Testis (tissue), 3 donors: ENCODE data around the gene ING5. TPM values are rescaled to one million over a fixed set of nuclear protein-coding genes. Genes with fewer than 3 reads are reported as not detected.

ENCODE experiments used
- DNase-seq: peaks from one replicate; pipeline ENCODE4 v3.0.0-alpha.2; 2019
- H3K27ac ChIP-seq, 2 donors: fragments of 200-600 bp; sonication (generic); one replicate each; pipeline ENCODE4 v1.5.1; 2019
- H3K27me3 ChIP-seq: fragments of 200-600 bp; sonication (generic); one replicate; pipeline ENCODE4 v1.5.1; 2019
- H3K36me3 ChIP-seq: fragments of 200-600 bp; sonication (generic); one replicate; pipeline ENCODE4 v1.5.1; 2017; ENCODE audit warnings: low read depth; ENCODE audit errors: missing control alignments
- H3K4me1 ChIP-seq: fragments of 200-600 bp; sonication (generic); one replicate; pipeline ENCODE4 v1.5.1; 2019
- H3K4me3 ChIP-seq, 2 donors: fragments of 200-600 bp; sonication (generic); one replicate each; pipeline ENCODE4 v1.5.1; 2017 to 2019
- H3K9me3 ChIP-seq: fragments of 200-600 bp; sonication (generic); one replicate; pipeline ENCODE4 v1.5.1; 2017
- POLR2A ChIP-seq: fragments of 450-650 bp; IDR thresholded peaks from one replicate; pipeline ENCODE4 v1.6.1; 2017; ENCODE audit warnings: antibody characterized with exemption, mild to moderate bottlenecking, moderate library complexity
- WGBS, 2 donors: methylation state at CpG; one replicate each; pipeline ENCODE4 v1.1.5; 2018; 5-methylcytosine and 5-hydroxymethylcytosine counted together
- intact Hi-C: fragments of 100-400 bp; cut with DNase I; formaldehyde crosslinking; loops from one replicate; pipeline ENCODE4 v1.15.1; 2023; ENCODE audit warnings: low total_unique reads
- polyA plus RNA-seq: library from polyadenylated mRNA; stranded (reverse); fragments of 350-450 nt; fragmentation: Illumina TruSeq; extraction: RNeasy Lipid Tissue Mini Kit (QIAGEN cat#74804); gene quantifications from one replicate; pipeline ENCODE4 v1.2.3, GENCODE V29; 2014; ENCODE audit warnings: low read depth, low replicate concordance; ENCODE audit not compliant: insufficient read depth
- total RNA-seq, 2 donors: library from RNA; depleted of rRNA; stranded (reverse); fragments of >200 nt; gene quantifications; one replicate each; pipeline ENCODE4 v1.2.3, GENCODE V29; 2016
- TF ChIP-seq, protein P1 (sequence below), 3 experiments: fragments of 450-650 bp in 2 of 3; fragments of 200-600 bp in 1 of 3; sonication (generic) in 1 of 3; IDR thresholded peaks; one replicate each; pipeline ENCODE4 v1.5.1; 2016 to 2019; ENCODE audit warnings: antibody characterized with exemption in 3 of 3, mild to moderate bottlenecking in 2 of 3, moderate library complexity in 1 of 3

Gene ING5
- total and polyA plus RNA-seq, 3 donors from 2014 or later = 21.5 to 56.9 (median 44.5) TPM

DNA sequence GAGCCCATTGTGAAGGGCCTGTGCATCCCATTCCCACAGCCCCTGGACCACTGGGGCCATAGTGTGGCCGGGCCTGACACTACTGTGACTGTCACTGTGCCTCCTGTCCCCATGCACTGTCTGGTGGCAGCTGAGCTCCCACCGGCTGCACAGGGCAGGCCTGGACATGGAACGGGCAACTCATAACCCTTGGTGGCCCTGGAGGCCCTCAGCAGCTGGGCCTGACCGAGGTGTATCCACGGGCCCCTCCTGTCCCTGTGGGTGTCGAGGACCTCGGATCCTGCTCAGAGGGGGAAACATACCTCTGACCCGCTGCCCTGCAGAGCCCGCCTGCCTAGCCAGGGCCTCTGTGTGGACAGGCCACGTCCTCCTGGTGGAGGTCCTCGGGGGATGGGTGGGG lies 67.0 kb downstream of the ING5 start:
- WGBS, 2 donors = 95% methylated on average over 8 of the region's 11 CpGs; no CpG with 5 or more reads in 1 of the 2 donors
- intact Hi-C loops = no loop called here
- Histone ChIP-seq H3K9me3 (no peaks in the 10 kb centered on the region), H3K4me1 (no peaks in the 10 kb centered on the region), H3K27ac (no peak overlapping the region), H3K27me3 (no peaks in the 10 kb centered on the region), H3K4me3 (no peak overlapping the region), H3K36me3 (no peaks in the 10 kb centered on the region)
- TF ChIP-seq, protein P1, sequence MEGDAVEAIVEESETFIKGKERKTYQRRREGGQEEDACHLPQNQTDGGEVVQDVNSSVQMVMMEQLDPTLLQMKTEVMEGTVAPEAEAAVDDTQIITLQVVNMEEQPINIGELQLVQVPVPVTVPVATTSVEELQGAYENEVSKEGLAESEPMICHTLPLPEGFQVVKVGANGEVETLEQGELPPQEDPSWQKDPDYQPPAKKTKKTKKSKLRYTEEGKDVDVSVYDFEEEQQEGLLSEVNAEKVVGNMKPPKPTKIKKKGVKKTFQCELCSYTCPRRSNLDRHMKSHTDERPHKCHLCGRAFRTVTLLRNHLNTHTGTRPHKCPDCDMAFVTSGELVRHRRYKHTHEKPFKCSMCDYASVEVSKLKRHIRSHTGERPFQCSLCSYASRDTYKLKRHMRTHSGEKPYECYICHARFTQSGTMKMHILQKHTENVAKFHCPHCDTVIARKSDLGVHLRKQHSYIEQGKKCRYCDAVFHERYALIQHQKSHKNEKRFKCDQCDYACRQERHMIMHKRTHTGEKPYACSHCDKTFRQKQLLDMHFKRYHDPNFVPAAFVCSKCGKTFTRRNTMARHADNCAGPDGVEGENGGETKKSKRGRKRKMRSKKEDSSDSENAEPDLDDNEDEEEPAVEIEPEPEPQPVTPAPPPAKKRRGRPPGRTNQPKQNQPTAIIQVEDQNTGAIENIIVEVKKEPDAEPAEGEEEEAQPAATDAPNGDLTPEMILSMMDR (IDR thresholded peaks at IDR 0.05) = no peak
- no peak for TF ChIP-seq POLR2A
- DNase-seq = no peak

GRCh38 chr2:241769819-241770184 lies 68.0 kb downstream of the ING5 start:
- Histone ChIP-seq H3K27me3 (no peaks in the 10 kb centered on the region), H3K4me1 (no peaks in the 10 kb centered on the region), H3K9me3 (no peaks in the 10 kb centered on the region), H3K4me3 (no peak overlapping the region), H3K36me3 (no peaks in the 10 kb centered on the region), H3K27ac (no peak overlapping the region)
- WGBS, 2 donors = 90 to 98% methylated on average over 8 to 13 of the region's 13 CpGs
- intact Hi-C loops = no loop called here
- no peak for DNase-seq
- no peak for TF ChIP-seq POLR2A
- TF ChIP-seq, protein P1 (IDR thresholded peaks at IDR 0.05) = no peak

- DNase-seq = no peak
- no peaks in the 10 kb centered on the region for H3K9me3 ChIP-seq
- no peak for TF ChIP-seq POLR2A
- TF ChIP-seq, protein P1 (IDR thresholded peaks at IDR 0.05) = no peak
- no peak overlapping the region for H3K4me3 ChIP-seq
- intact Hi-C loops = no loop called here
- no peaks in the 10 kb centered on the region for H3K36me3 ChIP-seq
- no peak overlapping the region for H3K27ac ChIP-seq
- 72 to 79% methylated on average over 14 to 25 of the region's 27 CpGs for WGBS, 2 donors
- no peaks in the 10 kb centered on the region for H3K4me1 ChIP-seq
- H3K27me3 ChIP-seq = no peaks in the 10 kb centered on the region
Measured at GRCh38 chr2:241770185-241770935, 68.5 kb downstream of the ING5 start.

DNA sequence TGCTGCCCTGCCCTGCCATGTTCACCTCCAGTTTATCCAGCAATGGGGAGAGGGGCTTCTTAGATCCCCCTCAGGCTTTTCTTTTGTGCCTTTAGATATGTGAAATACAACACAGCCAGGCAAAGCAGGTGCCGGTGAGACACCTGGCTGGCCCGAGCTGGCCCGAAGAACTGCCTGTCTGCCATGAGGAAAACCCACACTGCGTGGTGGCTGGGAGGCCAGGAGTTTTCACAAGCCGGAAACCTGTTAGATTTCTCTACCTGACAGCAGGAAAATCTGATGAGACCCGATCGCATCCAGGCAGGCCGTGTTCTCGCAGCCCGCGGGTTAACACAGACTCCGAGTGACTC lies 69.1 kb downstream of the ING5 start:
- Histone ChIP-seq H3K4me3 (no peak overlapping the region), H3K4me1 (no peaks in the 10 kb centered on the region), H3K9me3 (no peaks in the 10 kb centered on the region), H3K27ac (no peak overlapping the region), H3K36me3 (no peaks in the 10 kb centered on the region), H3K27me3 (no peaks in the 10 kb centered on the region)
- no peak for TF ChIP-seq POLR2A
- TF ChIP-seq, protein P1 (IDR thresholded peaks at IDR 0.05) = no peak
- intact Hi-C loops = no loop called here
- WGBS, 2 donors = 90 to 94% methylated on average over 11 to 12 of the region's 12 CpGs
- no peak for DNase-seq
